Rectal smooth muscle tissue (tissue), 1 donor: ENCODE data around the gene PLEKHS1.

ENCODE experiments used
- H3K27ac ChIP-seq: one replicate; pipeline ENCODE4 v1.7.0; 2013; ENCODE audit warnings: low read depth, low read length, inconsistent platforms
- H3K27me3 ChIP-seq: one replicate; pipeline ENCODE4 v1.7.0; 2013; ENCODE audit warnings: low read length; ENCODE audit not compliant: control insufficient read depth, insufficient read depth
- H3K36me3 ChIP-seq: one replicate; pipeline ENCODE4 v1.7.0; 2013; ENCODE audit warnings: low read length; ENCODE audit not compliant: control insufficient read depth, insufficient read depth
- H3K4me1 ChIP-seq: one replicate; pipeline ENCODE4 v1.7.0; 2013; ENCODE audit warnings: low read length; ENCODE audit not compliant: control insufficient read depth, insufficient read depth
- H3K4me3 ChIP-seq: one replicate; pipeline ENCODE4 v1.7.0; 2013; ENCODE audit warnings: low read length
- H3K9ac ChIP-seq: one replicate; pipeline ENCODE4 v1.7.0; 2013; ENCODE audit warnings: low read length

PLEKHS1 gene

GRCh38 chr10:113751181-113751732 is at the start of gene PLEKHS1:
TSS of gene PLEKHS1 (plus strand) at chr10:113751682. CDS start at chr10:113755278, 3,596 bp downstream.
- Histone ChIP-seq H3K4me3 (no peak within 1 kb of the TSS), H3K27ac (no peak within 1 kb of the TSS), H3K4me1 (no peaks in the 10 kb centered on the region), H3K36me3 (no peaks in the 10 kb centered on the region), H3K9ac (no peak within 1 kb of the TSS), H3K27me3 (no peaks in the 10 kb centered on the region)

GRCh38 chr10:113704637-113705343 is 46.7 kb upstream of the PLEKHS1 start:
- no peak overlapping the region for H3K4me3 ChIP-seq
- peaks cover 5% of the 10 kb centered on the region for H3K4me1 ChIP-seq
- no peak overlapping the region for H3K27ac ChIP-seq
- H3K36me3 ChIP-seq = peaks cover 3% of the 10 kb centered on the region
- no peaks in the 10 kb centered on the region for H3K27me3 ChIP-seq
- H3K9ac ChIP-seq = no peak overlapping the region

- H3K4me1 ChIP-seq = peaks cover 10% of the 10 kb centered on the region
- no peak overlapping the region for H3K27ac ChIP-seq
- H3K36me3 ChIP-seq = peaks cover 3% of the 10 kb centered on the region
- no peak overlapping the region for H3K4me3 ChIP-seq
- H3K27me3 ChIP-seq = no peaks in the 10 kb centered on the region
- H3K9ac ChIP-seq = no peak overlapping the region
Measured at GRCh38 chr10:113705344-113705652, 46.2 kb upstream of the PLEKHS1 start.

GRCh38 chr10:113706623-113707022 is 44.9 kb upstream of the PLEKHS1 start:
- no peak overlapping the region for H3K9ac ChIP-seq
- no peak overlapping the region for H3K27ac ChIP-seq

GRCh38 chr10:113708640-113709039 is 42.8 kb upstream of the PLEKHS1 start:
- no peak overlapping the region for H3K4me3 ChIP-seq
- peak overlapping the region; percentile 77 for H3K27ac ChIP-seq
- H3K27me3 ChIP-seq = no peaks in the 10 kb centered on the region
- peaks cover 3% of the 10 kb centered on the region for H3K36me3 ChIP-seq
- H3K4me1 ChIP-seq = peaks cover 18% of the 10 kb centered on the region
- no peak overlapping the region for H3K9ac ChIP-seq

More at GRCh38 chr10:113706623-113707022, 44.9 kb upstream of the PLEKHS1 start:
- no peak overlapping the region for H3K4me3 ChIP-seq
- H3K4me1 ChIP-seq = peaks cover 15% of the 10 kb centered on the region
- H3K36me3 ChIP-seq = peaks cover 3% of the 10 kb centered on the region
- H3K27me3 ChIP-seq = no peaks in the 10 kb centered on the region

GRCh38 chr10:113709221-113709838 is 42.2 kb upstream of the PLEKHS1 start:
- H3K4me3 ChIP-seq = no peak overlapping the region
- H3K27ac ChIP-seq = peak overlapping the region; percentile 77
- no peaks in the 10 kb centered on the region for H3K36me3 ChIP-seq
- peaks cover 18% of the 10 kb centered on the region for H3K4me1 ChIP-seq
- H3K9ac ChIP-seq = no peak overlapping the region
- no peaks in the 10 kb centered on the region for H3K27me3 ChIP-seq

- Histone ChIP-seq H3K27me3 (no peaks in the 10 kb centered on the region), H3K4me3 (no peak overlapping the region), H3K36me3 (no peaks in the 10 kb centered on the region), H3K9ac (no peak overlapping the region), H3K27ac (no peak overlapping the region), H3K4me1 (peaks cover 15% of the 10 kb centered on the region)
Measured at GRCh38 chr10:113711142-113711541, 40.3 kb upstream of the PLEKHS1 start.

GRCh38 chr10:113712024-113712423 is 39.5 kb upstream of the PLEKHS1 start:
- no peak overlapping the region for H3K9ac ChIP-seq
- no peaks in the 10 kb centered on the region for H3K36me3 ChIP-seq
- peaks cover 15% of the 10 kb centered on the region for H3K4me1 ChIP-seq
- H3K27ac ChIP-seq = no peak overlapping the region
- H3K27me3 ChIP-seq = no peaks in the 10 kb centered on the region
- no peak overlapping the region for H3K4me3 ChIP-seq

GRCh38 chr10:113712755-113713639 is 38.5 kb upstream of the PLEKHS1 start:
- no peak overlapping the region for H3K27ac ChIP-seq
- no peak overlapping the region for H3K9ac ChIP-seq
- H3K4me3 ChIP-seq = no peak overlapping the region
- peaks cover 15% of the 10 kb centered on the region for H3K4me1 ChIP-seq
- no peaks in the 10 kb centered on the region for H3K36me3 ChIP-seq
- H3K27me3 ChIP-seq = no peaks in the 10 kb centered on the region

GRCh38 chr10:113713640-113713982 is 37.9 kb upstream of the PLEKHS1 start:
- Histone ChIP-seq H3K27ac (no peak overlapping the region), H3K4me1 (peaks cover 15% of the 10 kb centered on the region), H3K4me3 (no peak overlapping the region), H3K27me3 (no peaks in the 10 kb centered on the region), H3K36me3 (no peaks in the 10 kb centered on the region), H3K9ac (no peak overlapping the region)

GRCh38 chr10:113716109-113716910 is 35.2 kb upstream of the PLEKHS1 start:
- Histone ChIP-seq H3K36me3 (peaks cover 5% of the 10 kb centered on the region), H3K9ac (no peak overlapping the region), H3K27ac (no peak overlapping the region), H3K27me3 (no peaks in the 10 kb centered on the region), H3K4me3 (no peak overlapping the region), H3K4me1 (peaks cover 6% of the 10 kb centered on the region)
